Tibial nerve (tissue), 4 donors: ENCODE measurements around the gene HECW1. TPM values are rescaled to one million over a fixed set of nuclear protein-coding genes. Genes with fewer than 3 reads are reported as not detected.
"Not testable (repeated sequence)": the region's sequence is repeated elsewhere in the genome, so short reads cannot be mapped to it uniquely, and the experiment has no call there.

Experiments used
- DNase-seq, 2 donors: peaks; one replicate each; pipeline ENCODE4 v3.0.0-alpha.2; 2019; ENCODE audit warnings: low spot score in 2 of 2
- H3K27ac ChIP-seq, 4 donors: fragments of 200-600 bp; sonication (generic) in 3 of 4; one replicate each; pipeline ENCODE4 v1.5.1; 2017 to 2019; ENCODE audit warnings: mild to moderate bottlenecking in 1 of 4
- H3K27me3 ChIP-seq, 2 donors: fragments of 200-600 bp; sonication (generic) in 1 of 2; one replicate each; pipeline versions ENCODE4 v1.5.1 to v1.6.0; 2017 to 2019
- H3K36me3 ChIP-seq, 3 donors: fragments of 200-600 bp; sonication (generic); one replicate each; pipeline ENCODE4 v1.5.1; 2018 to 2019
- H3K4me1 ChIP-seq, 4 donors: fragments of 200-600 bp; sonication (generic) in 3 of 4; one replicate each; pipeline ENCODE4 v1.5.1; 2017 to 2019
- H3K4me3 ChIP-seq, 4 donors: fragments of 200-600 bp; sonication (generic) in 3 of 4; one replicate each; pipeline ENCODE4 v1.5.1; 2017 to 2019; ENCODE audit warnings: mild to moderate bottlenecking in 1 of 4, moderate library complexity in 1 of 4
- H3K9me3 ChIP-seq, 4 donors: fragments of 200-600 bp; sonication (generic) in 3 of 4; one replicate each; pipeline ENCODE4 v1.5.1; 2017 to 2019
- EP300 ChIP-seq, 2 donors: sonication (generic); formaldehyde crosslinking; IDR thresholded peaks; one replicate each; pipeline ENCODE4 v1.6.1; 2017; ENCODE audit warnings: antibody characterized with exemption in 2 of 2, mild to moderate bottlenecking in 1 of 2
- POLR2A ChIP-seq, 2 donors: fragments of 450-650 bp; IDR thresholded peaks; one replicate each; pipeline ENCODE4 v1.6.1; 2017; ENCODE audit warnings: antibody characterized with exemption in 2 of 2, mild to moderate bottlenecking in 2 of 2, moderate library complexity in 2 of 2
- WGBS, 2 donors: methylation state at CpG; one replicate each; pipeline ENCODE4 v1.1.5; 2018; 5-methylcytosine and 5-hydroxymethylcytosine counted together
- total RNA-seq, 4 donors: library from RNA; depleted of rRNA; stranded (reverse); fragments of >200 nt; gene quantifications; one replicate each; pipeline ENCODE4 v1.1.0, GENCODE V29; 2016
- TF ChIP-seq, protein P1 (sequence below), 5 experiments: fragments of 200-600 bp in 3 of 5; fragments of 450-650 bp in 2 of 5; sonication (generic) in 3 of 5; IDR thresholded peaks; one replicate each; pipeline ENCODE4 v1.5.1; 2016 to 2019; ENCODE audit warnings: antibody characterized with exemption in 5 of 5, mild to moderate bottlenecking in 3 of 5, moderate library complexity in 2 of 5

The HECW1 gene
- total RNA-seq, 4 donors from 2014 or later: 3.6 to 10.9 (median 6.5) TPM

GRCh38 chr7:43568529-43568928, 456.1 kb downstream of the HECW1 start:
- Histone ChIP-seq H3K27ac (no peak overlapping the region), H3K4me1 (peaks cover 0 to 9% (median 0%) of the 10 kb centered on the region in 4 donors), H3K9me3 (no peaks in the 10 kb centered on the region), H3K27me3 (no peaks in the 10 kb centered on the region), H3K36me3 (no peaks in the 10 kb centered on the region), H3K4me3 (no peak overlapping the region)
- WGBS, 2 donors: 62 to 65% methylated on average over 6 of the region's 6 CpGs
- no peak for DNase-seq
- no peak for TF ChIP-seq EP300 (IDR thresholded peaks at IDR 0.05)
- no peak for TF ChIP-seq POLR2A (IDR thresholded peaks at IDR 0.05)
- TF ChIP-seq, protein P1, sequence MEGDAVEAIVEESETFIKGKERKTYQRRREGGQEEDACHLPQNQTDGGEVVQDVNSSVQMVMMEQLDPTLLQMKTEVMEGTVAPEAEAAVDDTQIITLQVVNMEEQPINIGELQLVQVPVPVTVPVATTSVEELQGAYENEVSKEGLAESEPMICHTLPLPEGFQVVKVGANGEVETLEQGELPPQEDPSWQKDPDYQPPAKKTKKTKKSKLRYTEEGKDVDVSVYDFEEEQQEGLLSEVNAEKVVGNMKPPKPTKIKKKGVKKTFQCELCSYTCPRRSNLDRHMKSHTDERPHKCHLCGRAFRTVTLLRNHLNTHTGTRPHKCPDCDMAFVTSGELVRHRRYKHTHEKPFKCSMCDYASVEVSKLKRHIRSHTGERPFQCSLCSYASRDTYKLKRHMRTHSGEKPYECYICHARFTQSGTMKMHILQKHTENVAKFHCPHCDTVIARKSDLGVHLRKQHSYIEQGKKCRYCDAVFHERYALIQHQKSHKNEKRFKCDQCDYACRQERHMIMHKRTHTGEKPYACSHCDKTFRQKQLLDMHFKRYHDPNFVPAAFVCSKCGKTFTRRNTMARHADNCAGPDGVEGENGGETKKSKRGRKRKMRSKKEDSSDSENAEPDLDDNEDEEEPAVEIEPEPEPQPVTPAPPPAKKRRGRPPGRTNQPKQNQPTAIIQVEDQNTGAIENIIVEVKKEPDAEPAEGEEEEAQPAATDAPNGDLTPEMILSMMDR (IDR thresholded peaks at IDR 0.05): no peak

DNA sequence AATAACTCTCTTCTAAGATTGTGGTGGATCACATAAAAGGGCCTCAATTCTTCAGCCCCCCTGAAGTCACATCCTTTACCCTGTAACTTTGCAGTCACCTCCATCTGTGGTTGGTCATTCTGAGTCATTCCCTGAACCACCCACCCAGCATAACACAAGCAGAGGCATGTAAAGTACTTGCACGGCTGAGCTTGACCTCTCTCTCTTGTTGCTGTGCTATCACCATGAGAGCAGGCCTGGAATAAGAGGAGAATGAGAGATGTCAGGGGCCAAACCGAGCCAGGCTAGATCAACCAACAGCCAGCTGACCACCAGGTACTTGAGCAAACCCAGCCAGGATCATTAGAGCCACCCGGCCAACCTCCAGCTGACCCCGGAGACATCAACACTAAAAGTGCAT, 457.0 kb downstream of the HECW1 start:
- no peaks in the 10 kb centered on the region for H3K36me3 ChIP-seq
- H3K4me1 ChIP-seq: peaks cover 0 to 9% (median 0%) of the 10 kb centered on the region in 4 donors
- H3K9me3 ChIP-seq: no peaks in the 10 kb centered on the region
- H3K27me3 ChIP-seq: no peaks in the 10 kb centered on the region
- TF ChIP-seq, protein P1 (IDR thresholded peaks at IDR 0.05): no peak
- no peak for TF ChIP-seq POLR2A (IDR thresholded peaks at IDR 0.05)
- no peak for DNase-seq
- H3K4me3 ChIP-seq: no peak overlapping the region
- H3K27ac ChIP-seq: no peak overlapping the region
- 77 to 78% methylated on average over 4 of the region's 4 CpGs for WGBS, 2 donors

- DNase-seq: no peak
- TF ChIP-seq, protein P1 (IDR thresholded peaks at IDR 0.05): no peak
- no peak for TF ChIP-seq EP300 (IDR thresholded peaks at IDR 0.05)
- no peak for TF ChIP-seq POLR2A (IDR thresholded peaks at IDR 0.05)
- Histone ChIP-seq H3K4me3 (no peak overlapping the region), H3K27me3 (no peaks in the 10 kb centered on the region), H3K4me1 (peaks cover 0 to 9% (median 0%) of the 10 kb centered on the region in 4 donors), H3K27ac (no peak overlapping the region), H3K36me3 (no peaks in the 10 kb centered on the region), H3K9me3 (no peaks in the 10 kb centered on the region)
- 82 to 93% methylated on average over 4 of the region's 4 CpGs for WGBS, 2 donors
These were observed 458.4 kb downstream of the HECW1 start for GRCh38 chr7:43570688-43571365.

- TF ChIP-seq, protein P1 (IDR thresholded peaks at IDR 0.05): no peak
- TF ChIP-seq POLR2A (IDR thresholded peaks at IDR 0.05) (no peak), EP300 (IDR thresholded peaks at IDR 0.05) (peak; percentile 27 to 81)
- peaks cover 0 to 9% (median 0%) of the 10 kb centered on the region in 4 donors for H3K4me1 ChIP-seq
- H3K36me3 ChIP-seq: no peaks in the 10 kb centered on the region
- peak overlapping the region in 2 of 4 donors; percentile 11 to 53 for H3K27ac ChIP-seq
- no peaks in the 10 kb centered on the region for H3K27me3 ChIP-seq
- H3K9me3 ChIP-seq: no peaks in the 10 kb centered on the region
- peak in 1 of 2 donors; percentile 63 for DNase-seq
- WGBS, 2 donors: 19 to 27% methylated on average over 1 of the region's 1 CpG
- no peak overlapping the region for H3K4me3 ChIP-seq
These were observed 460.1 kb downstream of the HECW1 start for GRCh38 chr7:43572516-43573049.

GRCh38 chr7:43573832-43574231, 461.4 kb downstream of the HECW1 start:
- H3K36me3 ChIP-seq, H3K9me3 ChIP-seq, H3K27ac ChIP-seq, DNase-seq, H3K4me3 ChIP-seq, H3K27me3 ChIP-seq, H3K4me1 ChIP-seq: not testable (repeated sequence)
- 99% methylated on average over 2 of the region's 2 CpGs for WGBS, 2 donors
